Hepatocyte (in vitro differentiated cells): Measurements from ENCODE around the gene SLC4A8.

ENCODE experiments used
- CTCF ChIP-seq: fragments of 200-600 bp; sonication (generic); IDR thresholded peaks from 2 replicates; pipeline ENCODE4 v1.5.1; 2016; ENCODE audit warnings: antibody characterized with exemption, mild to moderate bottlenecking; ENCODE audit not compliant: poor library complexity
- EZH2 ChIP-seq: fragments of 200-600 bp; sonication (generic); IDR thresholded peaks from 2 replicates; pipeline ENCODE4 v1.6.1; 2016; ENCODE audit warnings: antibody characterized with exemption, mild to moderate bottlenecking, borderline replicate concordance
- EZH2phosphoT487 ChIP-seq: fragments of 200-600 bp; sonication (generic); IDR thresholded peaks from one replicate; pipeline ENCODE4 v1.6.1; 2018; ENCODE audit warnings: antibody characterized with exemption, mild to moderate bottlenecking, low read depth, moderate library complexity; ENCODE audit not compliant: unreplicated experiment, severe bottlenecking

- TF ChIP-seq CTCF (no peak), EZH2 (no peak), EZH2phosphoT487 (no peak)
Observed at GRCh38 chr12:51472984-51473383, 48.4 kb downstream of the SLC4A8 start.
